Activated CD4-positive, alpha-beta T cell treated with anti-CD3 and anti-CD28 coated beads, Interleukin-2, amount 50 U/mL, for 16 hours (primary cell): ENCODE measurements around the gene ESPN.
A peak's percentile ranks its signal among the peaks of the same experiment; 100 is the strongest.
"Not testable (repeated sequence)": the region's sequence is repeated elsewhere in the genome, so short reads cannot be mapped to it uniquely, and the experiment has no call there.

Experiments
- DNase-seq: peaks from one replicate; pipeline ENCODE4 v3.0.0-alpha.2; 2020

ESPN gene

DNA sequence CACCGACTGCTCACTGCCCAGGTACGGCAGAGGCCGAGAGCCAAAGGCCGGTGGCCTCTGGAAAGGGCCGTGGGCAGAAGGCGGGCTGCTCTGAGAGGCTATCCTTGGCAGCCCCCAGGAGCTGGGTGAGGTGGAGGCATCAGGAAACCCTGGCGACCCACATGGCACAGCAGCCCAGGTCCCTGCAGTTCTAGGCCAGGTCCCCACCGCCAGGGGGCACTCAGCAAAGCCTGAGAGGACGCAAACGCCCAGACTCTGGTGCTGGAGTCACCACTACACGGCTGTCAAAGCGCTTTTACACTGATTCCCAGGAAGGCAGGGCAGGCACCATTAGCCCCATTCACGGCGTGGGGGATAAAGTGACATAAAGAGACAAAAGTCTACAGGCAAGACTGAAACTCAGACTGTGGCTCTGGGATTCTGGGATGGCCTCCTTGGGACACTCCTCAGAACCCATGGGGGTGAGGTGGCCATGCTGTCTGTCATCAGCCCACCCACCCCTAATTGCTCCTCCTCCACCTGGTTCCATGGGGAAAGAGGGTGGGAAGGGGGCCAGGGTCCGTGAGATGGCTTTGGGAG is 61.9 kb downstream of the ESPN start:
- peak; percentile 85 for DNase-seq

DNA sequence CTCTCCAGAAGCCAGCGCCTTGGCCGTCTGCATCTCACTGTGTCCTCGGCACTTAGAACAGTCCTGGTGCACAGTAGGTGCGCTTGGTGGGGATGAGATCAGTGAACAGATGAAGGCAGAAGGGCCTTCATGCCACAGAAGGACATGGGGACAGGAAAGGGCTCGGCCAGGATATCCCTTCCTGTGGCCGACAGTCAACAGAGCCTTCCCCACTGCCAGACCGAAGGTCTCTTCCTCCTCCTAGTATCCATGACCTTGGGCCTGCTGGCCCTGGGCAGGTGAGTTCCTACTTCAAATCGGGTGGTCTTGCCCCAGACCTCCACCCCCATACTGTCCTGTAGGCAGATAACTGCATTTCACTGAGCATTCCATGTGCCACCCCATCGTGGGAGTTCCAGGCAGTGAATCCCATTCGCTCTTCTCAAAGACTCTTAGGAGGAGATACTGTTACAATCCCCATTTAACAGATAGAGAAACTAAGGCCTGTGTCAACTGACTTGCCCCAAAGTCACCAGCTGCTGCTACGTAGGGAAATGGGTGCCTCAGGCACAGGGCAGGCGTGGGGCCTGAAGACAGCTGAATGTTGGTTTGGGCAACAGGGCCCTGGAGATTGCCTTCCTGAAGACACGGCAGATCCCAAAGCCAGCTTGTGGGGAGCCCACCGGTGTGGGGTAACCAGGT is 63.4 kb downstream of the ESPN start:
- no peak for DNase-seq

- no peak for DNase-seq
Observed at GRCh38 chr1:6488602-6489382, 64.2 kb downstream of the ESPN start.

- no peak for DNase-seq
Observed at GRCh38 chr1:6489383-6489765, 64.8 kb downstream of the ESPN start.

DNA sequence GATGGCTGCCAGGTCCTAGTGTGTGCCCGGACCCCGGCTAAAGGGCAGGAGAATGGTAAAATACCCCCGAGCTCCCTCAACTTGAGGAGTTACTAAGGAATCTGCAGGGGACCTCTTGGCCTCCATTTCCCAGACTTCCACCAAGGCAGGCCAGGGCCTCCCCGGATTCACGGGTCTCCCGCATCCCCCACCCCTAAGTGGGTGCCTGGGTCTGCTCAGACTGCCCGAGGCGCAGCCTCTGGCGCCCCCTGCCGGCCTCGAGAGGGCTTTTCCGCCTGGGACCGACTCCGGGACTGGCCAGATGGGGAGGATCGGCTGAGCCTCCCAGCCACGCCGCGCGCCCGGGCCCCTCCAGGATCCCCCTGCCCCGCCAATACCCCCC is 65.2 kb downstream of the ESPN start:
- DNase-seq = peak; percentile 88

DNA sequence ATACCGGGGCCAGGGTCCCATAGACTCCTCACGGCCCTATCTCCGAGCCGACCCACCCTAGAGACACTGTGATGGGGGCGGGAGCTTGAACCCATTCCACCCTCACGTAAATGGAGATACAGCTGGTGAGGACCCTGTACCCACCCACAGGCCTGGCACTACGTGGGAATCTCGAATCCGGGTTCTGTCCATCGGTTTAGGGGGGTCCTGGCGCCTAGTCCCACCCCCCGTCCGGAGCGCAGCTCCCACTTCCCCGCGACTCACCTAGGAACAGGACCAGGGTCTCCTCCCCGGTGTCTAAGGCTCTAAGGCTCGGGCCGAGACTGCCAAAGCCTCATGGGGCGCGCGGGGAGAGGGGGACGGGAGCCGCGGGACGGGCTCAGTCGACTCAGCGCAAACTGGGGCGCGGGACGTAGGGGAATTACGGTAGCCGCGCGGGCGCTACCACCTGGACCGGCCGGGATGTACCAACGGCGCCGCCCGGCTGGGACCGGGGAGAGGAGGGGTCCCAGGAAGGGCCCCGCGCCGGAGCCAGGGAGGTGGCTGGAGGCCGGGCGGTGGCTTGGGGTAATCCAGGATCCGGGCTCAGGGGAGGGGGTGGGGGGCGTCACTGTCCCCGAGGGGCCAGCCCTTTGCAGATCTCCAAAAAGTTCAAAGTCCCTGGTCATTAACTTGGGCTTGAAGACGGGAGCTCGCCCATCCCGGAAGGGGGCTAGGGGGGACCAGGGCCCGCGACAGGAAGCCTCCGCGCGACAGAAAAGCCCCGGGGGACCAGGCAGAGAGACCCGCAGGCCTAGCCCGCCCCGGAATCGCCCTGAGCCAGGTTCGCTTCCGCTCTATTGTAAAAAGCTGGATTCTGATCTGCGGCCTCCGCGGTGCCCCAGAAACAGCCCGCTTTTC is 65.9 kb downstream of the ESPN start:
- DNase-seq = peak; percentile 73

DNA sequence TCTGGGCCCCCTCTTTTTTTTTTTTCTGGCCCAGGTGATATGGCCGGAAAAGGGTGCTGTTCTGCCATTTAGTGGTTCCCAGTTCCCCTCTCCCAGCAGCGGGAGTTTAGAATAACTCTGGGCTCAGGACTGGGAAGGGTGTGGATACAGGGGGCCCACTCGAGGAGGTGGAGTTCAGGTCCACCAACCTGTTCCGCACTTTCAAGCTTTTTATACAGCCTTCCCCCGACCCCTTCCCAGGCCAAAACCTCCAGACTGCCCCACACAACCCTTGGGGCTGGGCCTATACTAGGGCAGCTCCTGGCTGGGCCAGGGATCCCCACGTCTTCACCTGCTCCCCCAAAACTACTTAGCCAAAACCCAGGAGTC is 66.5 kb downstream of the ESPN start:
- DNase-seq = no peak

GRCh38 chr1:6491480-6491962 is 66.9 kb downstream of the ESPN start, which contains the start of gene PLEKHG5:
PLEKHG5 (minus strand) TSS chr1:6491667; CDS start chr1:6477571, 14,096 bp downstream.
- no peak for DNase-seq

DNA sequence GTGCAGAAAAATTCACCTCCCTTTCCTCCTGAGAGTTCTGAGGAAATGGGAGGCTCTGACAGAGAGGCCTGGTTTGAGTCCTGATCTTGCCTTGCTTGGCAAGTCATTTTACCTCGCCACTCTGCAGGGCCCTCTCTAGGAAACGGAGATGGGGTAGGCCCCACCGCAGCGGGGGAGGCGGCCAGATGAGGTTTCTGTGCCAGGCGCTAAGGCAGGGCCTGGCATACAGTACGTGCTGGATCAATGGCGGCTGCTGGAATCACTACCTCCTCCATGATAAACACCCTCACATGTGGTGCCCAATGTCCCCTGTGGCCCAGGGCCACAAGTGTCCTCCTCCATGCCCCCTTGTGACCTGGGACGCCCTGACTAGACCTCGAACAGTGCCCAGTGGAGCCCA is 67.4 kb downstream of the ESPN start:
- no peak for DNase-seq

GRCh38 chr1:6493834-6494223 is 69.3 kb downstream of the ESPN start:
- not testable (repeated sequence) for DNase-seq

DNA sequence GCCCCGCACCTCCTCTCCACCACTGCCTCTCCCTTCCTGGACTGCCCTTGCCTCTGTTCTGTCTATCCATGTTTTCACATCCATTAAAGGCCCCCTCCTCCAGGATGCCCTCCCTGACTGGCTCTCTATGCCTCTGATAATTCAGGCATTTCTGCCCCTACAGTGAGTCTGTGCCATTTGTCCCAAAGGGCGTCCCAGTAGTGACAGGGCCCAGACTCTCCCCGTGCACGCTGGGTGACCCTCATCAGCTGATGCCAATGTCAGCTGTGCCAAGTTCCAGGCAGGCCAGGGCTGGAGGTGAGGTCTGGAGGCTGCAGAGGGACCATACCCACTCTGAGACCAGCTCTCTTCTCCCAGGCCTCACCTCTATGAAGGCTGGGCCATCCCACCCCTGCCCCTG is 70.1 kb downstream of the ESPN start:
- DNase-seq = no peak

DNA sequence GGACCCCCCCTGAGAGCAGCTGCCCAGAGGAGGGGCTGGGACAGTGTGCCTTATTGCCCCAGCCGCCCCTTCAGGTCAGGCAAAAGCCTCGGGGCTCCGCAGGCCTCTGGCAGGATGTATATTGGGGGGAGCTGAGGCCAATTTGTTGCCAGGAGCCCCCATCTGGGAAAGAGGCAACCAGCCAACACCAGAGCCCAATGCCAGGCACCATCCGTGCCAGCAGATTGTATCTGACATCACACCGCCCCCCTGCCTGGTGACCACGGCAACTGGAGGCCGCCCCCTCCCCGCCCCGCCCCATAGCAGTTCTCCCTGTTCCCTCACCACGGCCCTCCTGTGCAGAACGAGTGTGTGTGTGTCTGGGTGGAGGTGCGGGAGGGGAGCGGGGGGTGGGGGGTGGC is 70.5 kb downstream of the ESPN start:
- DNase-seq = no peak

GRCh38 chr1:6495540-6496364 is 71.2 kb downstream of the ESPN start:
- no peak for DNase-seq

- DNase-seq = no peak
Observed at GRCh38 chr1:6496365-6496721, 71.8 kb downstream of the ESPN start.

- no peak for DNase-seq
Observed at GRCh38 chr1:6496890-6497214, 72.3 kb downstream of the ESPN start.

GRCh38 chr1:6497215-6497866 is 72.8 kb downstream of the ESPN start:
- peak; percentile 19 for DNase-seq

GRCh38 chr1:6497867-6498575 is 73.4 kb downstream of the ESPN start:
- DNase-seq = no peak

GRCh38 chr1:6498576-6499111 is 74.1 kb downstream of the ESPN start:
- DNase-seq = no peak

- no peak for DNase-seq
Observed at GRCh38 chr1:6499296-6499695, 74.7 kb downstream of the ESPN start.

- DNase-seq = no peak
Observed at GRCh38 chr1:6500544-6501278, 76.1 kb downstream of the ESPN start.
